ENCODE data around the gene KCNT1.

KCNT1 gene

GRCh38 chr9:135766251-135766650 lies 64.3 kb downstream of the KCNT1 start:
- TF ChIP-seq EZH2phosphoT487 (conservative IDR thresholded peaks at IDR 0.05; ENCODE audit: low read length) (no peak), CTCF (IDR thresholded peaks at IDR 0.05; ENCODE audit: insufficient read depth, low read length, poor library complexity, severe bottlenecking) (no peak)
- H3K4me3 ChIP-seq (ENCODE audit: insufficient read depth, low read length, poor library complexity, severe bottlenecking): no peak overlapping the region
- H3K79me2 ChIP-seq (ENCODE audit: insufficient read depth, low read length): no peaks in the 10 kb centered on the region
- H3K9me2 ChIP-seq (replicated peaks; ENCODE audit: insufficient read depth, low read length): no peaks in the 10 kb centered on the region
- no peak overlapping the region for H3K4me2 ChIP-seq (ENCODE audit: low read depth, low read length, poor library complexity, severe bottlenecking)
- no peaks in the 10 kb centered on the region for H3F3A ChIP-seq (ENCODE audit: insufficient read depth)
- H4K20me1 ChIP-seq (ENCODE audit: low read depth, low read length): no peaks in the 10 kb centered on the region
- H3K9ac ChIP-seq (ENCODE audit: low read length): no peak overlapping the region
- no peaks in the 10 kb centered on the region for H3K36me3 ChIP-seq (ENCODE audit: low read length)
- H3K27ac ChIP-seq (ENCODE audit: low read depth, low read length): no peak overlapping the region
- no peak overlapping the region for H2AFZ ChIP-seq (ENCODE audit: low read depth, low read length, severe bottlenecking)
- no peaks in the 10 kb centered on the region for H3K9me3 ChIP-seq (ENCODE audit: insufficient read depth, low read length)
- no peaks in the 10 kb centered on the region for H3K27me3 ChIP-seq (ENCODE audit: low read length)

- Histone ChIP-seq H3K4me3 (ENCODE audit: insufficient read depth, low read length, poor library complexity, severe bottlenecking) (no peak overlapping the region), H3K79me2 (ENCODE audit: insufficient read depth, low read length) (no peaks in the 10 kb centered on the region), H3K9me2 (replicated peaks; ENCODE audit: insufficient read depth, low read length) (no peaks in the 10 kb centered on the region), H3K9ac (ENCODE audit: low read length) (no peak overlapping the region), H3K27me3 (ENCODE audit: low read length) (no peaks in the 10 kb centered on the region), H2AFZ (ENCODE audit: low read depth, low read length, severe bottlenecking) (no peak overlapping the region), H3K4me2 (ENCODE audit: low read depth, low read length, poor library complexity, severe bottlenecking) (no peak overlapping the region), H3K36me3 (ENCODE audit: low read length) (no peaks in the 10 kb centered on the region), H4K20me1 (ENCODE audit: low read depth, low read length) (no peaks in the 10 kb centered on the region), H3K27ac (ENCODE audit: low read depth, low read length) (no peak overlapping the region), H3F3A (ENCODE audit: insufficient read depth) (no peaks in the 10 kb centered on the region), H3K9me3 (ENCODE audit: insufficient read depth, low read length) (no peaks in the 10 kb centered on the region)
- TF ChIP-seq EZH2phosphoT487 (conservative IDR thresholded peaks at IDR 0.05; ENCODE audit: low read length): no peak
- TF ChIP-seq CTCF (IDR thresholded peaks at IDR 0.05; ENCODE audit: insufficient read depth, low read length, poor library complexity, severe bottlenecking): no peak
Measured at GRCh38 chr9:135766707-135767106, 64.7 kb downstream of the KCNT1 start.

- Histone ChIP-seq H3K9me2 (replicated peaks; ENCODE audit: insufficient read depth, low read length) (no peaks in the 10 kb centered on the region), H4K20me1 (ENCODE audit: low read depth, low read length) (no peaks in the 10 kb centered on the region), H3F3A (ENCODE audit: insufficient read depth) (no peaks in the 10 kb centered on the region), H3K27ac (ENCODE audit: low read depth, low read length) (no peak overlapping the region), H3K27me3 (ENCODE audit: low read length) (no peaks in the 10 kb centered on the region), H3K4me2 (ENCODE audit: low read depth, low read length, poor library complexity, severe bottlenecking) (no peak overlapping the region), H2AFZ (ENCODE audit: low read depth, low read length, severe bottlenecking) (no peak overlapping the region), H3K36me3 (ENCODE audit: low read length) (no peaks in the 10 kb centered on the region), H3K9me3 (ENCODE audit: insufficient read depth, low read length) (no peaks in the 10 kb centered on the region), H3K9ac (ENCODE audit: low read length) (no peak overlapping the region), H3K79me2 (ENCODE audit: insufficient read depth, low read length) (no peaks in the 10 kb centered on the region), H3K4me3 (ENCODE audit: insufficient read depth, low read length, poor library complexity, severe bottlenecking) (no peak overlapping the region)
- TF ChIP-seq EZH2phosphoT487 (conservative IDR thresholded peaks at IDR 0.05; ENCODE audit: low read length) (no peak), CTCF (IDR thresholded peaks at IDR 0.05; ENCODE audit: insufficient read depth, low read length, poor library complexity, severe bottlenecking) (no peak)
Measured at GRCh38 chr9:135768516-135769218, 66.7 kb downstream of the KCNT1 start.
